ENCODE results near the gene SOX2. TPM values are rescaled to one million over a fixed set of nuclear protein-coding genes. Genes with fewer than 3 reads are reported as not detected.

The SOX2 gene
- under 1 TPM in 2 of 4 donors, not detected in 2; 0.27 to 0.34 TPM for total RNA-seq

DNA sequence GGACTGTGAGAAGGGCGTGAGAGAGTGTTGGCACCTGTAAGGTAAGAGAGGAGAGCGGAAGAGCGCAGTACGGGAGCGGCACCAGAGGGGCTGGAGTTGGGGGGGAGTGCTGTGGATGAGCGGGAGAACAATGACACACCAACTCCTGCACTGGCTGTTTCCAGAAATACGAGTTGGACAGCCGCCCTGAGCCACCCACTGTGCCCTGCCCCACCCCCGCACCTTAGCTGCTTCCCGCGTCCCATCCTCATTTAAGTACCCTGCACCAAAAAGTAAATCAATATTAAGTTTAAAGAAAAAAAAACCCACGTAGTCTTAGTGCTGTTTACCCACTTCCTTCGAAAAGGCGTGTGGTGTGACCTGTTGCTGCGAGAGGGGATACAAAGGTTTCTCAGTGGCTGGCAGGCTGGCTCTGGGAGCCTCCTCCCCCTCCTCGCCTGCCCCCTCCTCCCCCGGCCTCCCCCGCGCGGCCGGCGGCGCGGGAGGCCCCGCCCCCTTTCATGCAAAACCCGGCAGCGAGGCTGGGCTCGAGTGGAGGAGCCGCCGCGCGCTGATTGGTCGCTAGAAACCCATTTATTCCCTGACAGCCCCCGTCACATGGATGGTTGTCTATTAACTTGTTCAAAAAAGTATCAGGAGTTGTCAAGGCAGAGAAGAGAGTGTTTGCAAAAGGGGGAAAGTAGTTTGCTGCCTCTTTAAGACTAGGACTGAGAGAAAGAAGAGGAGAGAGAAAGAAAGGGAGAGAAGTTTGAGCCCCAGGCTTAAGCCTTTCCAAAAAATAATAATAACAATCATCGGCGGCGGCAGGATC, at the start of gene SOX2:
TSS of gene SOX2 (plus strand) at position 601 of the 811 bp plus-strand sequence. CDS start 436 bp downstream, outside the sequence.
- intact Hi-C loops (cut with DNase I) = loop anchor here (10.0 kb wide), 1 partner anchor 973 kb away; no protein-coding TSS in a partner anchor
- Histone ChIP-seq H3K4me1 (peaks cover 0 to 22% of the 10 kb centered on the region in 2 donors), H3K4me3 (replicated peaks in 1 of 3) (no peak within 1 kb of the TSS), H3K27ac (no peak within 1 kb of the TSS), H3K27me3 (peaks cover 69% of the 10 kb centered on the region), H3K9me3 (no peaks in the 10 kb centered on the region), H3K36me3 (no peaks in the 10 kb centered on the region)
- 5% methylated on average over 29 to 37 of the region's 37 CpGs for WGBS, 2 donors
- TF ChIP-seq, protein P1, sequence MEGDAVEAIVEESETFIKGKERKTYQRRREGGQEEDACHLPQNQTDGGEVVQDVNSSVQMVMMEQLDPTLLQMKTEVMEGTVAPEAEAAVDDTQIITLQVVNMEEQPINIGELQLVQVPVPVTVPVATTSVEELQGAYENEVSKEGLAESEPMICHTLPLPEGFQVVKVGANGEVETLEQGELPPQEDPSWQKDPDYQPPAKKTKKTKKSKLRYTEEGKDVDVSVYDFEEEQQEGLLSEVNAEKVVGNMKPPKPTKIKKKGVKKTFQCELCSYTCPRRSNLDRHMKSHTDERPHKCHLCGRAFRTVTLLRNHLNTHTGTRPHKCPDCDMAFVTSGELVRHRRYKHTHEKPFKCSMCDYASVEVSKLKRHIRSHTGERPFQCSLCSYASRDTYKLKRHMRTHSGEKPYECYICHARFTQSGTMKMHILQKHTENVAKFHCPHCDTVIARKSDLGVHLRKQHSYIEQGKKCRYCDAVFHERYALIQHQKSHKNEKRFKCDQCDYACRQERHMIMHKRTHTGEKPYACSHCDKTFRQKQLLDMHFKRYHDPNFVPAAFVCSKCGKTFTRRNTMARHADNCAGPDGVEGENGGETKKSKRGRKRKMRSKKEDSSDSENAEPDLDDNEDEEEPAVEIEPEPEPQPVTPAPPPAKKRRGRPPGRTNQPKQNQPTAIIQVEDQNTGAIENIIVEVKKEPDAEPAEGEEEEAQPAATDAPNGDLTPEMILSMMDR (IDR thresholded peaks at IDR 0.05) = no peak
- no peak for TF ChIP-seq POLR2A (IDR thresholded peaks at IDR 0.05)
- DNase-seq = peak in 1 of 2 donors; percentile 24

DNA sequence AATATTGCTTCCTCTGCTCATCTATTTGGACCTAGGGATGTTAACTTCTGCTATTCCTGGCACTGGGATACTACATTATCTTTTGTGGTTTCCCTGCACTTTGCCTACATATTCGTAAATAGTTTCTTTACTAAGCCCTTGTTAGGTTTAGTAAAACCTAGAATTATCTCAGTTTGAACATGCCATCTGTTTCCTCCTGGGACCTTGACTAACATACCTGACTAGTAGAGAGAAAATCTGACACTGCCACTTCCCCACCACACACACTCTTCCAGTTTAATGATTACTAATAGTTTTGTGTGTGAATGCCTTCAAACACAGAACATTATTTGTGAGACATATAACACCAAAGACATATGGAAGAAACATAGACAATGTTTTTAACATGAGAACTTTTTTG, 28.2 kb upstream of the SOX2 start:
- DNase-seq = no peak
- intact Hi-C loops (cut with DNase I) = no loop called here
- Histone ChIP-seq H3K36me3 (no peaks in the 10 kb centered on the region), H3K27ac (no peak overlapping the region), H3K4me1 (no peaks in the 10 kb centered on the region), H3K9me3 (no peaks in the 10 kb centered on the region), H3K27me3 (no peaks in the 10 kb centered on the region), H3K4me3 (replicated peaks in 1 of 3) (no peak overlapping the region)
- WGBS, 2 donors = 74 to 94% methylated on average over 1 of the region's 1 CpG
- TF ChIP-seq, protein P1 (IDR thresholded peaks at IDR 0.05) = no peak
- no peak for TF ChIP-seq POLR2A (IDR thresholded peaks at IDR 0.05)

DNA sequence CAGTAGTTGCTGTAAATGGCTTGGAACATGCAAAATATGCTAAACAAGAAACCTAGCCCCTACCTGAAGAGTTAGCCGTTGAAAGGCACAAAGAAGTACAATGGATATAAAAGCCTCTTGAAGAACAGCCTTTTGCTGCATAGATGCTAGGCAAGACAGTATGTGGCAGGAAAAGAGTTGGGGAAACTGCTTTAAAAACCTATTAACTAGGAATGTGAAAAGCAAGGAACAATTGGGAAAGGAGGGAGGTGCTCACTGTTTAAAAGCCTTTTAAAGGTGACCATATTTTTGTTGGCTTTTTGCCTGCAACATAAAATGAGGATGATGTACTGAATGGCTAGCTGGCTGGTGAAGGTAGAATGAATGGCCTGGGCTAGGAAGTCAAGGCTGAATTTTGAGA, 24.5 kb upstream of the SOX2 start:
- TF ChIP-seq, protein P1 (IDR thresholded peaks at IDR 0.05) = no peak
- no peak for TF ChIP-seq POLR2A (IDR thresholded peaks at IDR 0.05)
- no peaks in the 10 kb centered on the region for H3K9me3 ChIP-seq
- H3K36me3 ChIP-seq = no peaks in the 10 kb centered on the region
- H3K4me1 ChIP-seq = no peaks in the 10 kb centered on the region
- intact Hi-C loops (cut with DNase I) = no loop called here
- H3K4me3 ChIP-seq (replicated peaks in 1 of 3) = no peak overlapping the region
- no peak for DNase-seq
- H3K27me3 ChIP-seq = no peaks in the 10 kb centered on the region
- H3K27ac ChIP-seq = no peak overlapping the region
- 51 to 54% methylated on average over 1 of the region's 1 CpG for WGBS, 2 donors

DNA sequence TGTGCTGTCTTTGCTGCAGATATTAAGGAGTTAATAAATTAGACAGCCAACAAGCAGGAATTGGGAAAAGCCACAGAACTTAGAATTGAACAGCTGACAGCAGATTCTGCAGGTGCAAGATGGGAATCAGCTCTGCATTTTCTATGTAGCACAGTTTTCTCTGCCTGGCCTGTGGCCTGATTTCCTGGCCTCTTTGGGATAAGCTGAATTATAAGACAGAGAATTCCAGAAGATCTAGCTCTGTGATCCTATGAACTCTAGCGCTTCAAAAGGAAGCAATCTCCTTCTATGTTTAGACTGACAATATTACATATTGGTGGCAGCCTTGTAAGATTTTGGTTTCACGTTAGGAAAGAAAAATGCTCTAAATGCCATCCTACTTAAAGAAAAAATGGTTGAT, 24.0 kb upstream of the SOX2 start:
- Histone ChIP-seq H3K27ac (no peak overlapping the region), H3K36me3 (no peaks in the 10 kb centered on the region), H3K4me1 (no peaks in the 10 kb centered on the region), H3K9me3 (no peaks in the 10 kb centered on the region), H3K27me3 (no peaks in the 10 kb centered on the region), H3K4me3 (replicated peaks in 1 of 3) (no peak overlapping the region)
- no peak for TF ChIP-seq POLR2A (IDR thresholded peaks at IDR 0.05)
- TF ChIP-seq, protein P1 (IDR thresholded peaks at IDR 0.05) = no peak
- intact Hi-C loops (cut with DNase I) = no loop called here
- DNase-seq = no peak
- WGBS, 2 donors = 84% methylated on average over 2 of the region's 2 CpGs

DNA sequence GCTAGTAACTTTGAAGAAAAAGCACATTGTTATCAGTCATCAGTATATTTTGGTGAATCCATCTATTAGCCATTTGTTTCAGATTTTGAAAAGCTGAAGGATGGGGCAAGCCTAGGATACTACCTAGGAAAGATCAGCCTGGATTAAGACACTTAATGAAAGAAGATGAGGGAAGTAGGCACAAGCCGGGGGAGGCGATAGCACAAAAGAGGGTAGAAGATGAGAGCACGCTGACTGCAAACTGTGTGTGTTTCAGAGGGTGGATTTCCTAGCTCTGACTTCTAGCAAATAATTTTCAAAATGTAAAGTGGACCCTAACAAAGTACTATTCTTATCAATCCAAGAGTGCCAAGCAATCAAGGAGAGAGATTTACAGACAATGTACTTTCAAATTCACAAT, 22.2 kb upstream of the SOX2 start:
- Histone ChIP-seq H3K36me3 (no peaks in the 10 kb centered on the region), H3K27me3 (no peaks in the 10 kb centered on the region), H3K4me3 (replicated peaks in 1 of 3) (no peak overlapping the region), H3K4me1 (no peaks in the 10 kb centered on the region), H3K27ac (no peak overlapping the region), H3K9me3 (no peaks in the 10 kb centered on the region)
- intact Hi-C loops (cut with DNase I) = no loop called here
- TF ChIP-seq, protein P1 (IDR thresholded peaks at IDR 0.05) = no peak
- no peak for TF ChIP-seq POLR2A (IDR thresholded peaks at IDR 0.05)
- WGBS, 2 donors = 92 to 95% methylated on average over 3 of the region's 3 CpGs
- no peak for DNase-seq

Data from thyroid gland (tissue), 4 donors.